CD4-positive, CD25-positive, alpha-beta regulatory T cell (primary cell): Measurements from ENCODE around the gene STYK1. TPM values are rescaled to one million over a fixed set of nuclear protein-coding genes. Genes with fewer than 3 reads are reported as not detected.

Experiments
- ATAC-seq, 2 donors: fragments of 150-1000 bp; cut with Tn5 transposase; one replicate each; pipeline ENCODE4 v1.10.0; 2021; ENCODE audit warnings: low read depth in 2 of 2, moderate number of reproducible peaks in 2 of 2, moderate library complexity in 1 of 2
- DNase-seq, 3 donors: peaks; one replicate each; pipeline versions ENCODE4 v3.0.0 to v3.0.0-alpha.2; 2012 to 2022; ENCODE audit warnings: mixed read lengths in 1 of 3
- H3K27ac ChIP-seq: one replicate; pipeline ENCODE4 v1.7.0; 2013; ENCODE audit warnings: mild to moderate bottlenecking, low read length; ENCODE audit not compliant: insufficient read depth, poor library complexity, severe bottlenecking
- H3K27me3 ChIP-seq: one replicate; pipeline ENCODE4 v1.7.0; 2013; ENCODE audit warnings: low read length; ENCODE audit not compliant: control insufficient read depth, insufficient read depth
- H3K36me3 ChIP-seq: one replicate; pipeline ENCODE4 v1.7.0; 2013; ENCODE audit warnings: mild to moderate bottlenecking, low read length, moderate library complexity; ENCODE audit not compliant: control insufficient read depth, insufficient read depth
- H3K4me1 ChIP-seq: 2 replicates; pipeline ENCODE4 v1.7.0; 2013; ENCODE audit warnings: mild to moderate bottlenecking, low read length; ENCODE audit not compliant: insufficient read depth, control insufficient read depth, poor library complexity, severe bottlenecking
- H3K4me3 ChIP-seq: one replicate; pipeline ENCODE4 v1.7.0; 2013; ENCODE audit warnings: low read depth, mild to moderate bottlenecking, low read length, moderate library complexity
- H3K9me3 ChIP-seq, 2 experiments: 1 replicate in 1 of 2; 2 replicates in 1 of 2; pipeline ENCODE4 v1.7.0; 2013; ENCODE audit warnings: low read length in 2 of 2, mild to moderate bottlenecking in 1 of 2, moderate library complexity in 1 of 2; ENCODE audit not compliant: control insufficient read depth in 2 of 2
- H3K27ac Mint-ChIP-seq, 3 donors: one replicate each; pipeline ENCODE4 v1.8.0; 2020 to 2022; ENCODE audit warnings: mild to moderate bottlenecking in 3 of 3, mixed read lengths in 3 of 3, moderate library complexity in 2 of 3
- H3K27me3 Mint-ChIP-seq: one replicate; pipeline ENCODE4 v1.8.0; 2022; ENCODE audit warnings: mild to moderate bottlenecking, mixed read lengths
- H3K36me3 Mint-ChIP-seq: one replicate; pipeline ENCODE4 v1.8.0; 2020; ENCODE audit warnings: mixed read lengths
- H3K4me1 Mint-ChIP-seq, 4 donors: one replicate each; pipeline ENCODE4 v1.8.0; 2020 to 2022; ENCODE audit warnings: mixed read lengths in 4 of 4, mild to moderate bottlenecking in 1 of 4
- H3K4me3 Mint-ChIP-seq, 4 donors: one replicate each; pipeline ENCODE4 v1.8.0; 2020 to 2022; ENCODE audit warnings: mild to moderate bottlenecking in 4 of 4, mixed read lengths in 4 of 4, moderate library complexity in 3 of 4
- H3K9me3 Mint-ChIP-seq, 7 donors: one replicate each; pipeline ENCODE4 v1.8.0; 2020 to 2022; ENCODE audit warnings: mixed read lengths in 7 of 7, mild to moderate bottlenecking in 3 of 7, moderate library complexity in 2 of 7
- polyA plus RNA-seq, 4 donors: library from polyadenylated mRNA; unstranded; fragments of 300-500 nt; fragmentation: Illumina TruSeq; gene quantifications; one replicate each; pipeline ENCODE4 v1.2.3, GENCODE V29; 2021
- total RNA-seq: library from RNA; stranded (reverse); gene quantifications from one replicate; pipeline ENCODE4 v1.2.3, GENCODE V29; 2022

Gene STYK1
- total and polyA plus RNA-seq, 5 donors from 2014 or later = not detected

DNA sequence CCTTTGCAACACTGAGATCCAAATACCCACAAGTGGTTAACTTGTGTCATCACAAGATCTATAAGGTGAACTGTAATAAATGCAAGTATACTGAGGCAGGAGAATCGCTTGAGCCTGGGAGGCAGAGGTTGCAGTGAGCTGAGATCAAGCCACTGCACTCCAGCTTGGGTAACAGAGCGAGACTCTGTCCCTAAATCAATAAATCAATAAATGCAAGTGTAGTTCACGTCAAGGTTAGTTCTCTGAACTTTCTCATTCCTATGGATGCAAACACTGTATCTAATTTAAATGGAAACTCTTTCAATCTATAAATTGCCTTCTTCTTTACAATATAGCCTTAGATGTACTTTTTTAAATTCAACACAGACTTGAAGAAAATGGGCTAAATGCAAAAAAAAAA, 63.7 kb downstream of the STYK1 start:
- Histone ChIP-seq H3K27ac (no peak overlapping the region), H3K4me3 (no peak overlapping the region), H3K36me3 (peaks cover 42% of the 10 kb centered on the region), H3K27me3 (no peaks in the 10 kb centered on the region), H3K9me3 (no peaks in the 10 kb centered on the region), H3K4me1 (peaks cover 19% of the 10 kb centered on the region)
- Mint-ChIP-seq H3K27ac (peak overlapping the region in 1 of 3 donors; percentile 55), H3K36me3 (peaks cover 38% of the 10 kb centered on the region), H3K9me3 (peaks cover 0 to 3% (median 0%) of the 10 kb centered on the region in 7 donors), H3K4me1 (peaks cover 18 to 47% (median 29%) of the 10 kb centered on the region in 4 donors), H3K4me3 (no peak overlapping the region), H3K27me3 (peaks cover 8% of the 10 kb centered on the region)
- ATAC-seq (no peak), DNase-seq (no peak)

DNA sequence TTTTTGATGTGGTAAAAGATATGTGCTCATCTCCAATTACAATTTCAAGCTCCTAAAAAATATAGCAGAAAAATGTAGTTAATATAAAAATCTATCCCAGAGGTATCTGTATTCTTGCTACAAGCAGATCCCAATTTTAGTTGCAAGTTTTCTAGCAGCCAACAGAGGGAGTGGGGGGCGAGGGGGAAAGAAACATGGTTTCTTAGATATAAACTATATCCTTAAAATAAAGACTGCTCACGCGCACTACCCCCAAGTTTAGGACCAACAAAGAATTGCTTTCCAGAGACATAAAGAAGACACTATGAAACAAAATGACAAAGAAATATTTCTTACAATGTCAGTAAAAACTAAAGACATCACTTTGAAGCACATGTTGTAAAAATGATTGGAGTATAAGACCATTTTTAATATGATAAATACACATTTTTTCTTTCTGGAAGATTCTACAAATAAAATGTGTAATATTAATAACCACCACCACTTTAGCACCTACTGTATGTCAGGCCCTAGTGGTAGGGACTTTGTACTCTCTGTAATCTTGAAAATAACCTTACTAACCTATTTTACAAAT, 65.9 kb downstream of the STYK1 start:
- Histone ChIP-seq H3K36me3 (peaks cover 42% of the 10 kb centered on the region), H3K27me3 (no peaks in the 10 kb centered on the region), H3K27ac (no peak overlapping the region), H3K4me3 (no peak overlapping the region), H3K9me3 (no peaks in the 10 kb centered on the region), H3K4me1 (peaks cover 12% of the 10 kb centered on the region)
- no peak overlapping the region for H3K27ac Mint-ChIP-seq
- DNase-seq = peak in 1 of 3 donors; percentile 16
- peaks cover 48% of the 10 kb centered on the region for H3K36me3 Mint-ChIP-seq
- peaks cover 7 to 37% (median 21%) of the 10 kb centered on the region in 4 donors for H3K4me1 Mint-ChIP-seq
- ATAC-seq = no peak
- no peaks in the 10 kb centered on the region for H3K9me3 Mint-ChIP-seq
- H3K4me3 Mint-ChIP-seq = peak overlapping the region in 1 of 4 donors; percentile 17
- H3K27me3 Mint-ChIP-seq = no peaks in the 10 kb centered on the region

- Histone ChIP-seq H3K27ac (no peak overlapping the region), H3K4me3 (no peak overlapping the region), H3K36me3 (peaks cover 18% of the 10 kb centered on the region), H3K4me1 (no peaks in the 10 kb centered on the region), H3K27me3 (no peaks in the 10 kb centered on the region), H3K9me3 (no peaks in the 10 kb centered on the region)
- H3K36me3 Mint-ChIP-seq = peaks cover 25% of the 10 kb centered on the region
- H3K9me3 Mint-ChIP-seq = no peaks in the 10 kb centered on the region
- no peak for ATAC-seq
- no peak overlapping the region for H3K4me3 Mint-ChIP-seq
- no peak for DNase-seq
- H3K27me3 Mint-ChIP-seq = no peaks in the 10 kb centered on the region
- no peak overlapping the region for H3K27ac Mint-ChIP-seq
- peaks cover 0 to 2% (median 0%) of the 10 kb centered on the region in 4 donors for H3K4me1 Mint-ChIP-seq
These were observed 72.0 kb downstream of the STYK1 start for GRCh38 chr12:10601860-10602259.

DNA sequence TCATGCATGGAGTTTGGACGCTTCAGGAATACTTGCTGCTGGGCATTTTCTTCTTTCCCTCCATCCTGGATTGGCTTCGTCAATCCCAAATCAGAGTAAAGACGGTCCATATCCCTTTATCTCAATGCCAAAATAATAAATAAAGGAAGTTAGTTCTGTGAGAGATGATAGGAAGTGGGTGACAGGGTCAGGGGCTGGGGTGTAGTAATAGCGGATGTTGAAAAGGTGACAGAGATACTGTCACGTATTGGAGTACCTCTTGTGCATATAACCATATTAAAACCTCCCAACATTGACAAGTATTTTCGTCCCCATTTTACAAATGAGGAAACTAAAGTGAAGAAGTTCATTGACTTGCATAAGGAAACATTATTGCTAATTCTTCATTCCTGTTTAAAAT, 72.9 kb downstream of the STYK1 start:
- peaks cover 33% of the 10 kb centered on the region for H3K36me3 Mint-ChIP-seq

GRCh38 chr12:10595881-10596280, 78.0 kb downstream of the STYK1 start:
- no peak overlapping the region for H3K27ac Mint-ChIP-seq

More for the DNA sequence above, 72.9 kb downstream of the STYK1 start:
- Histone ChIP-seq H3K4me3 (no peak overlapping the region), H3K27me3 (no peaks in the 10 kb centered on the region), H3K9me3 (no peaks in the 10 kb centered on the region), H3K36me3 (peaks cover 11% of the 10 kb centered on the region), H3K4me1 (no peaks in the 10 kb centered on the region), H3K27ac (no peak overlapping the region)
- no peak for ATAC-seq
- no peak for DNase-seq
- Mint-ChIP-seq H3K27ac (no peak overlapping the region), H3K27me3 (no peaks in the 10 kb centered on the region), H3K4me1 (peaks cover 0 to 2% (median 0%) of the 10 kb centered on the region in 4 donors), H3K4me3 (no peak overlapping the region), H3K9me3 (no peaks in the 10 kb centered on the region)

DNA sequence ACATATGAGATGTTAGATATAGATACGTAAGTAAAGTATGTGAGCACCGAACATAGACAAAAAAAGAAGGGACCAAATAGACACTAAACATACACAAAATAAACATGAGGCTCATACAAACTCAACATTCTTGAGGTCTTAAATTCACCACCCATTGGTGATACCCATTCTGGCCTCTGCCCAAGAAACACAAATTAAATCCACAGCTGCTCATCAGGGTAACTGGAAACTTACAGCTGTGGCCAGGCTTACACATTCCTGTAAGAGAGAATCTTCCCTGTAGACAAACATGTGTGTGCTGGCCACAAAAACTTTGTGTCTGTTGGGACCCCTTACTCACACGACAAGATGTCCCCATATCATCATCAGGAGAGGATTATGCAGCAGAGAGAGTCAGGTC, 82.9 kb downstream of the STYK1 start:
- peaks cover 6% of the 10 kb centered on the region for H3K36me3 ChIP-seq
- Mint-ChIP-seq H3K9me3 (peaks cover 0 to 1% (median 0%) of the 10 kb centered on the region in 7 donors), H3K4me1 (peaks cover 0 to 5% (median 0%) of the 10 kb centered on the region in 4 donors), H3K36me3 (peaks cover 22% of the 10 kb centered on the region), H3K27me3 (no peaks in the 10 kb centered on the region), H3K4me3 (no peak overlapping the region), H3K27ac (peak overlapping the region in 2 of 3 donors; percentile 3 to 6)
- no peak for ATAC-seq
- no peaks in the 10 kb centered on the region for H3K9me3 ChIP-seq
- no peak overlapping the region for H3K4me3 ChIP-seq
- DNase-seq = no peak
- no peaks in the 10 kb centered on the region for H3K4me1 ChIP-seq
- no peak overlapping the region for H3K27ac ChIP-seq
- no peaks in the 10 kb centered on the region for H3K27me3 ChIP-seq

More at GRCh38 chr12:10595881-10596280, 78.0 kb downstream of the STYK1 start:
- no peaks in the 10 kb centered on the region for H3K27me3 Mint-ChIP-seq
- H3K4me3 ChIP-seq = no peak overlapping the region
- peaks cover 0 to 5% (median 0%) of the 10 kb centered on the region in 4 donors for H3K4me1 Mint-ChIP-seq
- no peaks in the 10 kb centered on the region for H3K9me3 ChIP-seq
- no peaks in the 10 kb centered on the region for H3K27me3 ChIP-seq
- H3K4me3 Mint-ChIP-seq = no peak overlapping the region
- H3K36me3 Mint-ChIP-seq = peaks cover 24% of the 10 kb centered on the region
- peaks cover 10% of the 10 kb centered on the region for H3K36me3 ChIP-seq
- no peaks in the 10 kb centered on the region for H3K4me1 ChIP-seq
- no peaks in the 10 kb centered on the region for H3K9me3 Mint-ChIP-seq
- ATAC-seq (no peak), DNase-seq (no peak)
- H3K27ac ChIP-seq = no peak overlapping the region

DNA sequence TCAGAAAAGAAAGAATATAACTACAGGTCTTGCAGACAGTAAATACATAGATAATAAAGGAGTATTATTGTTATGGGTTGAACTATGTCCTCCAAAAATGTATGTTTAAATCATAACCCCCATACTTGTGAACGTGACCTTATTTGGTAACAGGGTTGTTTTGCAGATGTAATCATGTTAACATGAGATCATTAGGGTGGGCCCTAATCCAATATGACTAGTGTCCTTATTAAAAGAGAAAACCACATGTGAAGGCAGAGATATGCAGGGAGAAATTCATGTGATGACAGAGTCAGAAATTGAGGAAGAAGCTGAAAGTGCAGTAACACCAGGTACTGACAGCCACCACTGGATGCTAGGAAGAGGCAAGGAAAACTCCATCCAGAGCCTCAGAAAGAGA, 89.4 kb downstream of the STYK1 start:
- Histone ChIP-seq H3K27me3 (no peaks in the 10 kb centered on the region), H3K36me3 (no peaks in the 10 kb centered on the region), H3K27ac (no peak overlapping the region), H3K4me3 (no peak overlapping the region), H3K9me3 (no peaks in the 10 kb centered on the region), H3K4me1 (no peaks in the 10 kb centered on the region)
- H3K27me3 Mint-ChIP-seq = no peaks in the 10 kb centered on the region
- H3K27ac Mint-ChIP-seq = no peak overlapping the region
- DNase-seq (no peak), ATAC-seq (no peak)
- H3K9me3 Mint-ChIP-seq = peaks cover 0 to 6% (median 2%) of the 10 kb centered on the region in 7 donors
- peaks cover 28% of the 10 kb centered on the region for H3K36me3 Mint-ChIP-seq
- H3K4me1 Mint-ChIP-seq = peaks cover 0 to 4% (median under 1%) of the 10 kb centered on the region in 4 donors
- H3K4me3 Mint-ChIP-seq = no peak overlapping the region

DNA sequence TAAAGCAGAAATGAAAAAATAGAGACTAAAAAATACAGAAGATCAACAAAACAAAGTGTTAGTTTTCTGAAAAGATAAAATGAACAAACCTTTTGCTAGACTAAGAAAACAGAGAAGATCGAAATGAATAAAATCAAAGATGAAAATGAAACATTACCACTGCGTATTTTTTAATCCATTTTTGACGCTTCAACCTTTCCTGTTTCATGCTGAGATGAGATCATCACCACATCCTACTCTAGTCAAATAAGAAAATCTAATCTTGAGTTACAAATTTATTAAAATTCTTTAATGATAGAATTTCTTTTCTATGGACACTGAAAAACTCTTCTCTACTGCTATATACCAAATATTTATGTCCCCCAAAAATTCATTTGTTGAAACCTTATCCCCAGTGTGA, 91.1 kb downstream of the STYK1 start:
- Histone ChIP-seq H3K27me3 (no peaks in the 10 kb centered on the region), H3K9me3 (no peaks in the 10 kb centered on the region), H3K27ac (no peak overlapping the region), H3K4me1 (no peaks in the 10 kb centered on the region), H3K4me3 (no peak overlapping the region), H3K36me3 (no peaks in the 10 kb centered on the region)
- H3K27ac Mint-ChIP-seq = no peak overlapping the region
- no peaks in the 10 kb centered on the region for H3K27me3 Mint-ChIP-seq
- H3K4me1 Mint-ChIP-seq = peaks cover 0 to 4% (median under 1%) of the 10 kb centered on the region in 4 donors
- H3K9me3 Mint-ChIP-seq = peaks cover 0 to 6% (median 2%) of the 10 kb centered on the region in 7 donors
- ATAC-seq (no peak), DNase-seq (no peak)
- H3K36me3 Mint-ChIP-seq = peaks cover 24% of the 10 kb centered on the region
- no peak overlapping the region for H3K4me3 Mint-ChIP-seq
